Ureter (tissue), 1 donor: ENCODE data around the gene MSI1. TPM values are rescaled to one million over a fixed set of nuclear protein-coding genes. Genes with fewer than 3 reads are reported as not detected.
A peak's percentile ranks its signal among the peaks of the same experiment; 100 is the strongest.

Experiments
- DNase-seq: peaks from one replicate; pipeline ENCODE4 v3.0.0-alpha.2; 2020; ENCODE audit warnings: low spot score
- total RNA-seq: library from RNA; stranded (reverse); gene quantifications from one replicate; pipeline ENCODE4 v1.2.4, GENCODE V29; 2023
- donor health status: DM: yes; HTN: yes; CAD: no.

Gene MSI1
- 1.4 TPM for total RNA-seq

DNA sequence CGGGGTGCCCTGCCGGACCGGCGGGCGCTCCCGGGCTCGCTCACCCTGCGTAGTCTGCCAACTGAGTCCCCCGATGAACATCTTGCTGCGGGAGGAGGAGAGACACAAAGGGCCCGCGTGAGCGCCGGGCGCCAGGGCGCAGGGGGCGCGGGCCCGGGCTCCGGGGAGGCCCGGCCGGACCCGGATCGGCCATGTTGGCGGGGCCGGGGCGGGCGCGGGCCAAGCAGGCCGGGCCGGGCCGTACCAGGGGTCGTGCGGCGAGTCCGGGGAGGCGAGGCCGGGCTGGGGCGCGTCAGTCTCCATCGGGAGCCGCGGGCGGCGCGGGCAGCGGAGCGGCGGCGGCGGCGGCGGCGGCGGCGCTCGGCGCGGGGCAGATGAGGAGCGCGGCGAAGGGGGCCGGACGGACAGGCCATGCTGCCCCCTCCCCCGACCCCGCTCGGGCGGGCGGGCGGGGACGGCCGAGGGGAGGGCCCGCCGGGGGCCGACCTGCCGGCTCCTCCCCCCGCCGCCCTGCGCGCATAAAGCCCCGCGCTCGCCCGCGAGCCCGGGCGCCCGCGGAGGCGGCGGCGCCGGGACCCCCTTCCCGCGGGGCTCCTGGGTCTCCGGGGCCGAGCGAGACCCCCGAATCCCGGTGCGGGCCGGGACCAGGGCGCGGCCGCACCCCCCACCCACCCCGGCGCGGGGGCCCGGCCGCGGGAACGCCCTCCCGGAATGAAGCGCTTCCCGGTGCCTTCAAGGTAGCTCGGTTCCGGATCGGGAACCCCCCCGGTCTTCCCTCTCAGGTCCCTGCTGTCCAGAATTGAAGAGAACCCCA, at the start of gene MSI1:
Gene MSI1 (minus strand): TSS at position 376 of the 814 bp plus-strand sequence. CDS start 73 bp downstream, at position 303.
- no peak for DNase-seq

DNA sequence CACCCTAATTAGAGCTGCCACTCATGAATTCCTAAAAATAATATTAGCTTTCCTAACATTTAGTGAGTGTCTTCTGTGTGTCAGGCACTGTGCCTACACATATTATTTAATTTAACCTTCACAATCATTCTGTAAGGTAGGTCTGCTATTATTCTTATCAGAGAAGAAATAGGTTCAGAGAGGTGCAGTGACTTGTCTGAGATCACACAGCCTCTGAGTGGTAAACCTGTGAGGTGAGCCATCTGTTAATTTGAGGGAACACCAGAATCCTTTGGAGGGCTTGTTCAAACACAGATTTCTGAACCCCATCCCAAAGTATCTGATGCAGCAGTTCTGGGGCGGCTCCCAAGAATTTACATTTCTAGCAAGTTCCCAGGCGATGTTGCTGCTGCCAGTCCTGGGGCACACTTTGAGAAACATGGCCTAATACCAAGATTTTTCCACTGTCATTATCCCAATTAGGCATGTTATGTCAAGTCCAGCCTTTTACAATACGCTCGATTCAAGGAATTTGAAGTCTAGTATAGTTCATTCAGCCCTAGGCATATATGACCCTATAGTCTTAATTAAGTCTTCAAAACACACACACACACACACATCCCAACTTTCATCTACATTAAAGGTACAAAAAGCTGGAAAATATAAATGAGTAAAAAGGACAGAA, 49.1 kb upstream of the MSI1 start:
- DNase-seq: no peak

DNA sequence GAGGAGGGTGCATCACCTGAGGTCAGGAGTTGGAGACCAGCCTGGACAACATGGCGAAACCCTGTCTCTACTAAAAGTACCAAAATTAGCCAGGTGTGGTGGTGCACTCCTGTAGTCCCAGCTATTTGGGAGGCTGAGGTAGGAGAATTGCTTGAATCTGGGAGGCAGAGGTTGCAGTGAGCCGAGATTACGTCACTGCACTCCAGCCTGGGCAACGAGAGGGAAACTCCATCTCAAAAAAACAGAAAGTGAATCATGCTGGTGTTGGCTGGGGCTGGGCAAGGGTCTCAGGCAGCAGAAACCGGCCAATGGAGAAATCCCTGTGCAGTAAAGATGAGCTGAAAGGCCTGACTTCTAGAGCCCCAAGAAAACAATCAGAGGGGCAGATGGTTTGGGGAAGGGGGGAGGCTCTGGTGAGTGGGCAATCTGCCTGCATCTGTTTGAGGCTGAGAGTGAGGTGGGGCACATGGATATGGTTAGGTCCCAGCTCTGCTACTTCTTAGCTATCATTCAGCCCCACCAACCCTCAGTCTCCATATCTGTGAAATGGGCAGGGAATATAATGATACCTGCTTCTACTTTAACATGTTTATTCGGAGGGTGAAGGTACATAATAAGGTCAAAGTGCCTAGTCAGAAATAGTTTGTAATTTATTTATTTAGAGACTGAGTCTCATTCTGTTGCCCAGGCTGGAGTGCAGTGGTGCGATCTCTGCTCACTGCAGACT, 47.7 kb upstream of the MSI1 start:
- DNase-seq: no peak

DNA sequence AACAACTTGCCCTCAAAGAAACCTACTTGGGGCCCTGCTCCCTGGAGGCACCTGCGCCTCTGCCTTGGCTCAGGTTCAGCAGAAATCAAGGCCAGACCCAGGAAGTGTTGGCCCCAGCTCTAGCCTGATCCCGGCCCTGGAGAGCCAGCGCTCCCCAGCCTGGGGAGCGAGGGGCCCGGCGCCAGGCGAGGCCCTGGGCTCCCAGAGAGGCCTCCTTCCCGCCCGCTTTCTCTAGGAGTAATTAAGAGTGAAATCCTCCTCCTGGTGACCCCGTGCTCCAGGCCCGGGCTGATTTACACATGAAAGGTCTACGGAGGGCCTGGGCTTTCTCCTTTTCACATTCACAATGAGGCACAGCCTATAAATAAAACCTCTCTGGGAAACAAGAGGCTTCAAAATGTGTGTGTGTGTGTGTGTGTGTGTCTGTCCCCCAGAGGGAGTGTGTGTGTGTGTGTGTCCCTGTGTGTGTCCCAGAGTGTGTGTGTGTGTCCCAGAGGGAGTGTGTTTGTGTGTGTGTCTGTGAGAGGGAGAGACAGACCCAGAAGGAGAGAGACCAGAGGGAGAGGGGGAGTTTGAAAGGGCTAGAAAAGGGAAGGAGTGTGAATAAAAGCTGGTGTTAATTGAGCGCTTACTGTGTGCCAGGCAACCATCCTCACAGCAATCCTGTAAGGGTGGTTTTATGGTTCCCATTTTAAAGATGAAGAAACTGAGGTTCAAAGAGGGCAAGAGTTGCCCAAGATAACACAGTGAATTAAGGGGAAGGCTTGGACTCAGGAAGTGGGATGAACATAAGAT, 45.1 kb upstream of the MSI1 start:
- DNase-seq: no peak

DNA sequence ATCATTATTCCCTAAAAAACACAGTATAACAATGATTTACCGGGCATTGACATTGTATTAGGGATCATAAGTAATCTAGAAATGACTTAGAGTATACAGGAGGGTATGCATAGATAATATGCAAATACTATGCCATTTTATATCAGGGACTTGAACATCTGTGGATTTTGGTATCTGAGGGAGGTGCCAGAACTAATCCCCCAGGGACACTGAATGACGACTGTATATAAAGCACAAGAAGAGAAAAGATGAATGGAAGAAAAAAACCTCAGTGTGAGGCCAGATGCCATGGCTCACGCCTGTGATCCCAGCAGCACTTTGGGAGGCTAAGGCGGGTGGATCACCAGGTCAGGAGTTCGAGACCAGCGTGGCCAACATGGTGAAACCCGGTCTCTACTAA, 43.5 kb upstream of the MSI1 start:
- no peak for DNase-seq

- no peak for DNase-seq
Measured at GRCh38 chr12:120408771-120409170, 39.8 kb upstream of the MSI1 start.

DNA sequence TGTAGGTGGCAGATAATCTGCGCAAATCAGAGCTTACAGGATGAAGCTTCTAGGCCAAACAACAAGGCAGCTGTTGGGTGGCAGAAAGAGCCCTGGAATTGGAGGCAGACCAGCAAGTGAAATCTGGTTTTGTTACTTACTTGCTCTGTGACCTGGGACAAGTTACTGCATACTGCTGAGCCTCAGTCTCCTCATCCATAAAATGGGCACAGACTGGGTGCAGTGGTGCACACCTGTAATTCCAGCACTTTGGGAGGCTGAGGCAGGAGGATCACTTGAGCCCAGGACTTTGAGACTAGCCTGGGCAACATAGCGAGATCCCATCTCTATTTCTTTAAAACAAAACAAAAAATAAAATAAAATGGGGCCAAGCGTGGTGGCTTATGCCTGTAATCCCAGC, 37.6 kb upstream of the MSI1 start:
- no peak for DNase-seq

- DNase-seq: no peak
Measured at GRCh38 chr12:120406069-120406468, 37.1 kb upstream of the MSI1 start.

DNA sequence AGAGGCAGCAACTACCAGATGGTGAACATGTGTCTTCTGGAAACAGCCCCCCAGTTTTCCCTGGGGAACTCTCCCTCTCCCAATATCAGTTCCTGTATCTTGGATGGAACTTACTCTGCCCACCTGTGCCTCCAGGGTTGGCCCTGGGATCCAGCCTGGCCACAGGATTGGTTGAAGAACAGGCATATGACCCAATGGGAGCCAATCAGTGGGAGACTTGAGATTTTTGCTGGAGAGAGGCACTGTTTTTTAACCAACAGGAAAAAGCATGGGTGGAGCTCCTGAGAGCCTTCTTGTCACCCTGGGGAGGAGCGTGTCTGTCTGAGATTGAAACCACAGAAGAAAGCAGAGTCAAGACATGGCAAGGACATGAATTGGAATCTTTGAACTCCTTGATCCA, 35.3 kb upstream of the MSI1 start:
- no peak for DNase-seq

- DNase-seq: no peak
Measured at GRCh38 chr12:120403869-120404268, 34.9 kb upstream of the MSI1 start.

- DNase-seq: no peak
Measured at GRCh38 chr12:120402217-120402616, 33.3 kb upstream of the MSI1 start.

- no peak for DNase-seq
Measured at GRCh38 chr12:120399531-120399930, 30.6 kb upstream of the MSI1 start.

GRCh38 chr12:120397824-120398540, 29.0 kb upstream of the MSI1 start:
- DNase-seq: no peak

GRCh38 chr12:120394483-120395367, 25.8 kb upstream of the MSI1 start:
- DNase-seq: peak; percentile 81

- no peak for DNase-seq
Measured at GRCh38 chr12:120390540-120391120, 21.7 kb upstream of the MSI1 start.

- no peak for DNase-seq
Measured at GRCh38 chr12:120388691-120389481, 19.9 kb upstream of the MSI1 start.

DNA sequence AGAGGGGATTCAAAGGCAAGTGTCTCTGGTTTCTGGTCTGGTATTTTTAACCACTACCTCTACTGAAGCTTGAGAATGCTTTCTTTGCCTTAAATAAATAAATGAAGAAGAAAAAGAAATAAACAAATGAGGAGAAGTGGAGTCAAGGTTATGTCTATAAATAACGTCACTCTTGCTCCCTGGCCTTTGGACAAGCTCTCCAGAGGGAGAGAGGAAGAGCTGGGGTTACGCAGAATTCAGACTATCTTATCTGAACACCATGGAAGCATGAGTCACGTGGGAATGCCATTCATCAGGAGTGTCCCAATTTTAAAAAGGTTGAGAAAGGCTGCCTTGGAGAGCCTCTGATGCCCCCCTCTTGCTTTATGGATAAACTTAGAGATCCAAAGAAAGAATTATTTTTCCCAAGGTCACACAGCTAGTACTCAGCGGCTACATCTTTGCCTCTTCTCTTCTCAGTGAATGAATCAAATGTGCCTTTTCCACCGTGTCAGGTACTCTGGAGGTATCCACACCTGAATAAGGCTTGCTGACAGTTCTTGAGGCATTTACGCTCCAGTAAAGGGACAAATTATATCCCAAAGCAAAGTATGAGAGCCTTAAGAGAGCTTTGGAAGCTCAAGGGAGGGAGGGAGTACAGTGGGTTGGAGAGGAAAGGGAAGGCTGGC, 12.9 kb upstream of the MSI1 start:
- DNase-seq: no peak

DNA sequence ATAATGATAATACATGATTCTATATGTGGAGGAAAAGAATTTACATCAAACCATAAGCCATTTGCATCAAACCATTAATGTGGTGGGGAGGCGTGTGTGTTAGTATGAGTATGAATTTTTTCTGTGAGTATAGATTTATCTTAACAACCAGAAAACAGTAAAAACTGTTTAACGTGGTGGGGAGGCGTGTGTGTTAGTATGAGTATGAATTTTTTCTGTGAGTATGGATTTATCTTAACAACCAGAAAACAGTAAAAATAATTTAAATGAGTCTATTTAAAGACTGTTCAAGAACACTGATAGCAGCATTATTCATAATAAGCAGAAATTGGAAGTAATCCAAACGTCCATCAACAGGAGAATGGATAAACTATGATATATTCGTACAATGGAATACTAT, 9.1 kb upstream of the MSI1 start:
- DNase-seq: no peak
